Activated T-cell treated with anti-CD3 and anti-CD28 coated beads, Interleukin-2, amount 50 U/mL, for 4 hours (primary cell): Measurements from ENCODE around the gene ANXA10. TPM values are rescaled to one million over a fixed set of nuclear protein-coding genes. Genes with fewer than 3 reads are reported as not detected.
"Not testable (repeated sequence)": the region's sequence is repeated elsewhere in the genome, so short reads cannot be mapped to it uniquely, and the experiment has no call there.

ENCODE experiments used
- ATAC-seq, 2 donors: fragments of 200-7000 bp; cut with Tn5 transposase; one replicate each; pipeline ENCODE4 v1.10.0; 2021
- DNase-seq: peaks from one replicate; pipeline ENCODE4 v3.0.0-alpha.2; 2020
- H3K27me3 Mint-ChIP-seq: one replicate; pipeline ENCODE4 v1.8.0; 2021; ENCODE audit warnings: low read depth, mixed read lengths
- H3K36me3 Mint-ChIP-seq: one replicate; pipeline ENCODE4 v1.8.0; 2022; ENCODE audit warnings: mixed read lengths; ENCODE audit not compliant: insufficient read depth
- H3K4me1 Mint-ChIP-seq: one replicate; pipeline ENCODE4 v1.8.0; 2021; ENCODE audit warnings: low read depth, mixed read lengths
- H3K4me3 Mint-ChIP-seq: one replicate; pipeline ENCODE4 v1.8.0; 2021; ENCODE audit warnings: mild to moderate bottlenecking, moderate library complexity, mixed read lengths
- H3K9me3 Mint-ChIP-seq: one replicate; pipeline ENCODE4 v1.8.0; 2021; ENCODE audit warnings: mixed read lengths
- total RNA-seq, 3 donors: library from RNA; stranded (reverse); gene quantifications; one replicate each; pipeline ENCODE4 v1.2.1, GENCODE V29; 2021

The ANXA10 gene
- total RNA-seq, 3 donors from 2014 or later, result not detected

GRCh38 chr4:168203233-168203911, 111.0 kb downstream of the ANXA10 start:
- DNase-seq (no peak), ATAC-seq (no peak)
- H3K9me3 Mint-ChIP-seq, result peaks cover 36% of the 10 kb centered on the region
- no peaks in the 10 kb centered on the region for H3K4me1 Mint-ChIP-seq
- peaks cover 13% of the 10 kb centered on the region for H3K36me3 Mint-ChIP-seq
- no peak overlapping the region for H3K4me3 Mint-ChIP-seq
- H3K27me3 Mint-ChIP-seq, result no peaks in the 10 kb centered on the region

GRCh38 chr4:168208957-168209614, 116.7 kb downstream of the ANXA10 start:
- peaks cover 22% of the 10 kb centered on the region for H3K9me3 Mint-ChIP-seq
- H3K4me3 Mint-ChIP-seq, result no peak overlapping the region
- ATAC-seq (no peak), DNase-seq (no peak)
- no peaks in the 10 kb centered on the region for H3K27me3 Mint-ChIP-seq
- H3K4me1 Mint-ChIP-seq, result no peaks in the 10 kb centered on the region
- H3K36me3 Mint-ChIP-seq, result peaks cover 11% of the 10 kb centered on the region

DNA sequence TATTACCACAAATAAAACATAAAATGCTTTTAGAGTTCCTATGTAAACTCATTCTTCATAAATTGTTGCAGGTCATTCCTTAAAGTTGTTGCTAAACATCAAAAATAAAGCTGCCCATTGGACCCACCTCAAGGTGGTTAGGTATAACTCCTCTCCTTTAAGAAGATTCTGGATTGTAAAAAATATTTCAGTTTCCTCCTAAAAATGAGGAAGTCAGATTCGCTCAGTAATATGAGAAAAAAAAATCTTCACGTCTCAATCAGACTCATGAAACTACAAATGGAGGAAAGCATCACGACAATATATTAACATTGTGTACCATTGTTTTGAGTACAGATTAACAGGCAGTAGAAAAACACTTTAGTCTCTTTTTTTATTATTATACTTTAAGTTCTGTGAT, 120.3 kb downstream of the ANXA10 start:
- Mint-ChIP-seq H3K9me3 (peaks cover 8% of the 10 kb centered on the region), H3K4me1 (no peaks in the 10 kb centered on the region), H3K27me3 (no peaks in the 10 kb centered on the region), H3K36me3 (peaks cover 37% of the 10 kb centered on the region), H3K4me3 (no peak overlapping the region)
- DNase-seq (no peak), ATAC-seq (no peak)

GRCh38 chr4:168213511-168213910, 121.2 kb downstream of the ANXA10 start:
- peaks cover 44% of the 10 kb centered on the region for H3K36me3 Mint-ChIP-seq
- not testable (repeated sequence) for H3K4me3 Mint-ChIP-seq, H3K4me1 Mint-ChIP-seq, H3K27me3 Mint-ChIP-seq, DNase-seq, ATAC-seq
- H3K9me3 Mint-ChIP-seq, result peaks cover 14% of the 10 kb centered on the region

GRCh38 chr4:168218645-168219044, 126.3 kb downstream of the ANXA10 start:
- no peak for DNase-seq
- Mint-ChIP-seq H3K27me3 (no peaks in the 10 kb centered on the region), H3K36me3 (peaks cover 69% of the 10 kb centered on the region), H3K4me1 (peaks cover 9% of the 10 kb centered on the region), H3K9me3 (peaks cover 10% of the 10 kb centered on the region), H3K4me3 (no peak overlapping the region)
- no peak for ATAC-seq

GRCh38 chr4:168220893-168221292, 128.6 kb downstream of the ANXA10 start:
- Mint-ChIP-seq H3K36me3 (peaks cover 68% of the 10 kb centered on the region), H3K9me3 (peaks cover 6% of the 10 kb centered on the region), H3K4me3 (no peak overlapping the region), H3K4me1 (peaks cover 9% of the 10 kb centered on the region), H3K27me3 (no peaks in the 10 kb centered on the region)
- no peak for ATAC-seq
- no peak for DNase-seq

DNA sequence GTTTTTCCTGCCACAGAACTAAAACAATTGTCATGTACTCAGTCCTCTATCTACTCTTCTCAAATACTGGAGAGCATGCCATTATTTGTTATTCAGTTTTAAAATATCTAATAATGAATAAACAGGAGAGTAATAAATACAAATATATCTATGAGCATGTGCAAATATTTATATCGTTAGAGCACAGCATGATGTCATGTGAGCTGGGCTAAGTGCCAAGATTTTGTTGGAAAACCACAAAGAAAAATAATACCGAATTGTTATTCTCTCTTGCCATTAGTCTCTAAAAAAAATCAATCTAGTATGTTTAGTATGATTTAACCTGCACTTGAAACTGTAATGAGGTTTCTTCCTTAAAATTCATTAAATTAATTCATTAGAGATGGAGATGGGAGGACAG, 129.0 kb downstream of the ANXA10 start:
- DNase-seq (no peak), ATAC-seq (no peak)
- Mint-ChIP-seq H3K9me3 (peaks cover 6% of the 10 kb centered on the region), H3K4me3 (no peak overlapping the region), H3K27me3 (no peaks in the 10 kb centered on the region), H3K4me1 (peaks cover 9% of the 10 kb centered on the region), H3K36me3 (peaks cover 65% of the 10 kb centered on the region)

Other genes starting within 250 kb of the ANXA10 start
- 1 to 10 TPM; 3.4 to 3.9 (median 3.7) TPM for gene DDX60, start 226.2 kb downstream of the ANXA10 start, total RNA-seq